K562 (cell line): Measurements from ENCODE around the gene SHC1. TPM values are rescaled to one million over a fixed set of nuclear protein-coding genes. Genes with fewer than 3 reads are reported as not detected.

Experiments
- ARID3A ChIP-seq: IDR thresholded peaks from 2 replicates; pipeline ENCODE4 v1.6.1; 2012; ENCODE audit warnings: low read depth, low read length, improper control_type of control experiment, borderline replicate concordance
- CBX5 ChIP-seq: IDR thresholded peaks from 2 replicates; pipeline ENCODE4 v1.6.1; 2014; ENCODE audit warnings: low read depth, borderline replicate concordance
- CTCFL ChIP-seq: IDR thresholded peaks from 2 replicates; pipeline ENCODE4 v1.6.1; 2011; ENCODE audit warnings: borderline replicate concordance, low read depth, mild to moderate bottlenecking, moderate library complexity, low read length; ENCODE audit not compliant: insufficient read depth, poor library complexity, severe bottlenecking
- ELF2 ChIP-seq: fragments of 250-450 bp; sonication (Bioruptor Pico); IDR thresholded peaks from 2 replicates; pipeline ENCODE4 v1.5.0; 2021; ENCODE audit warnings: mild to moderate bottlenecking
- ETV6 ChIP-seq, 3 experiments: fragments of 150-350 bp in 1 of 3; sonication (generic) in 1 of 3; formaldehyde crosslinking in 1 of 3; IDR thresholded peaks; 2 replicates each; pipeline versions ENCODE4 v1.6.1 to v1.8.0; 2014 to 2022; ENCODE audit warnings: borderline replicate concordance in 2 of 3, low read depth in 2 of 3, antibody characterized with exemption in 1 of 3, low read length in 1 of 3, mild to moderate bottlenecking in 1 of 3, missing genetic modification reagents in 1 of 3
- EZH2 ChIP-seq: IDR thresholded peaks from 2 replicates; pipeline ENCODE4 v1.6.1; 2012; ENCODE audit warnings: low read depth, mild to moderate bottlenecking, inconsistent platforms, low read length, borderline replicate concordance
- HDAC6 ChIP-seq: IDR thresholded peaks from 2 replicates; pipeline ENCODE4 v1.6.1; 2012; ENCODE audit warnings: low read depth, mild to moderate bottlenecking, control low read depth, inconsistent platforms, low read length, moderate library complexity
- HMBOX1 ChIP-seq: sonication (generic); IDR thresholded peaks from 2 replicates; pipeline ENCODE4 v1.6.1; 2016
- HMG20B ChIP-seq: fragments of 250-450 bp; sonication (Bioruptor Pico); IDR thresholded peaks from 2 replicates; pipeline ENCODE4 v1.5.0; 2021; ENCODE audit warnings: mild to moderate bottlenecking
- HMGN3 ChIP-seq: IDR thresholded peaks from 2 replicates; pipeline ENCODE4 v1.6.1; 2011; ENCODE audit warnings: borderline replicate concordance, low read depth, mild to moderate bottlenecking, mixed read lengths, low read length; ENCODE audit not compliant: insufficient read length; ENCODE audit errors: extremely low read depth
- HNRNPUL1 ChIP-seq: fragments of 200-400 bp; formaldehyde crosslinking; IDR thresholded peaks from 2 replicates; pipeline ENCODE4 v1.6.1; 2017; ENCODE audit warnings: low read length
- JUNB ChIP-seq: fragments of 450-650 bp; formaldehyde crosslinking; conservative IDR thresholded peaks from 2 replicates; pipeline ENCODE4 v1.4.0; 2020; ENCODE audit warnings: mild to moderate bottlenecking
- L3MBTL2 ChIP-seq: fragments of 450-650 bp; IDR thresholded peaks from 2 replicates; pipeline ENCODE4 v1.6.1; 2016; ENCODE audit warnings: mild to moderate bottlenecking, moderate library complexity
- LCOR ChIP-seq: sonication (generic); formaldehyde crosslinking; IDR thresholded peaks from 2 replicates; pipeline ENCODE4 v1.8.0; 2022; ENCODE audit warnings: mild to moderate bottlenecking, missing genetic modification reagents
- MAFG ChIP-seq: fragments of 450-650 bp; conservative IDR thresholded peaks from 2 replicates; pipeline ENCODE4 v1.6.1; 2016; ENCODE audit warnings: missing genetic modification characterization, missing compliant biosample characterization
- MYC ChIP-seq, 2 experiments: fragments of 250-450 bp in 1 of 2; sonication (Bioruptor Pico) in 1 of 2; IDR thresholded peaks; 2 replicates each; pipeline versions ENCODE4 v1.5.1 to v1.6.1; 2012 to 2021; ENCODE audit warnings: low read depth in 2 of 2, borderline replicate concordance in 1 of 2, improper control_type of control experiment in 1 of 2, low read length in 1 of 2, mild to moderate bottlenecking in 1 of 2, moderate library complexity in 1 of 2
- NFATC3 ChIP-seq: fragments of 450-650 bp; IDR thresholded peaks from 2 replicates; pipeline ENCODE4 v1.6.1; 2017; ENCODE audit warnings: mild to moderate bottlenecking
- SAP30 ChIP-seq: fragments of 200-600 bp; sonication (generic); IDR thresholded peaks from 2 replicates; pipeline ENCODE4 v1.6.1; 2012; ENCODE audit warnings: borderline replicate concordance, low read depth, mild to moderate bottlenecking, moderate library complexity, low read length, control low read depth, inconsistent platforms; ENCODE audit not compliant: insufficient read depth, poor library complexity, severe bottlenecking
- TBL1XR1 ChIP-seq, 2 experiments: IDR thresholded peaks; 2 replicates each; pipeline ENCODE4 v1.6.1; 2012; ENCODE audit warnings: improper control_type of control experiment in 2 of 2, low read length in 2 of 2, mild to moderate bottlenecking in 1 of 2
- TBP ChIP-seq: optimal IDR thresholded peaks from 2 replicates; pipeline ENCODE3; 2011; ENCODE audit warnings: low read depth, low read length, improper control_type of control experiment
- VEZF1 ChIP-seq: fragments of 200-800 bp; sonication (Bioruptor generic); IDR thresholded peaks from 2 replicates; pipeline ENCODE4 v1.6.1; 2017; ENCODE audit warnings: missing genetic modification characterization, missing compliant biosample characterization
- ZNF830 ChIP-seq: fragments of 250-450 bp; sonication (Bioruptor Pico); IDR thresholded peaks from 2 replicates; pipeline ENCODE4 v1.5.0; 2021; ENCODE audit warnings: mild to moderate bottlenecking
- polyA plus RNA-seq, 8 experiments: library from polyadenylated mRNA; depleted of rRNA in 4 of 8; stranded (reverse) in 5 of 8; unstranded in 3 of 8; fragments of >200 nt; fragmentation: Nextera tagmentation in 2 of 8; fragmentation: Illumina TruSeq in 1 of 8; extraction: Ambion mirVana in 2 of 8; extraction: Trizol in 1 of 8; gene quantifications; 2 replicates each; pipeline versions ENCODE4 v1.2.1 to v1.2.3, GENCODE V29; 2011 to 2014; ENCODE audit warnings: inconsistent platforms in 1 of 8, missing spikeins in 1 of 8
- total RNA-seq, 7 experiments: library from RNA; depleted of rRNA in 6 of 7; stranded (reverse); fragments of >200 nt in 6 of 7; fragmentation: Illumina TruSeq in 2 of 7; extraction: Trizol in 2 of 7; gene quantifications; 2 replicates each; pipeline versions ENCODE4 v1.2.1 to v1.2.3, GENCODE V29; 2011 to 2021; ENCODE audit warnings: low replicate concordance in 1 of 7

Gene SHC1
- total and polyA plus RNA-seq, 9 of the 15 experiments (the other 6 are each of a cell fraction or from before 2014, with no cell fraction given) = 4.1 to 113 (median 51.9) TPM

- no peak for TF ChIP-seq HMBOX1
- TF ChIP-seq TBL1XR1 (IDR thresholded peaks at IDR 0.05; ENCODE audit: low read length in 2 of 2) = no peak
- TF ChIP-seq ARID3A = no peak
- no peak for TF ChIP-seq HMG20B (CRISPR knock-in tag)
- TF ChIP-seq HNRNPUL1 = no peak
- TF ChIP-seq HMGN3 = no peak
- TF ChIP-seq MAFG (tag) = no peak
- peak; percentile 14; the same call in 1 of the 2 replicates for TF ChIP-seq MYC (IDR thresholded peaks at IDR 0.05; ENCODE audit: low read depth, low read length)
- no peak for TF ChIP-seq MYC (CRISPR knock-in tag; IDR thresholded peaks at IDR 0.05; ENCODE audit: borderline replicate concordance, low read depth)
- TF ChIP-seq TBP = no peak
- TF ChIP-seq ELF2 (CRISPR knock-in tag) = no peak
- TF ChIP-seq HDAC6 = no peak
- no peak for TF ChIP-seq ETV6 (IDR thresholded peaks at IDR 0.05; ENCODE audit: borderline replicate concordance in 1 of 2, low read depth in 2 of 2, low read length in 1 of 2)
- TF ChIP-seq ETV6 (CRISPR knock-in tag; IDR thresholded peaks at IDR 0.05; ENCODE audit: borderline replicate concordance) = no peak
- no peak for TF ChIP-seq NFATC3
- no peak for TF ChIP-seq ZNF830 (CRISPR knock-in tag)
- no peak for TF ChIP-seq JUNB (CRISPR knock-in tag)
- peak; percentile 25; the same call in 1 of the 2 replicates for TF ChIP-seq VEZF1 (CRISPR knock-in tag)
- TF ChIP-seq CBX5 = no peak
- no peak for TF ChIP-seq CTCFL
- no peak for TF ChIP-seq EZH2
- peak; percentile 21; the same call in 1 of the 2 replicates for TF ChIP-seq L3MBTL2
- no peak for TF ChIP-seq SAP30
- TF ChIP-seq LCOR (CRISPR knock-in tag) = no peak
Measured at GRCh38 chr1:155012026-155012546, 41.5 kb upstream of the SHC1 start (continued).
